ENCODE data around the gene SCUBE2. TPM values are rescaled to one million over a fixed set of nuclear protein-coding genes. Genes with fewer than 3 reads are reported as not detected.

Gene SCUBE2
- total and polyA plus RNA-seq, 4 donors = 0.14 to 1.4 (median 0.42) TPM; not detected in 1

DNA sequence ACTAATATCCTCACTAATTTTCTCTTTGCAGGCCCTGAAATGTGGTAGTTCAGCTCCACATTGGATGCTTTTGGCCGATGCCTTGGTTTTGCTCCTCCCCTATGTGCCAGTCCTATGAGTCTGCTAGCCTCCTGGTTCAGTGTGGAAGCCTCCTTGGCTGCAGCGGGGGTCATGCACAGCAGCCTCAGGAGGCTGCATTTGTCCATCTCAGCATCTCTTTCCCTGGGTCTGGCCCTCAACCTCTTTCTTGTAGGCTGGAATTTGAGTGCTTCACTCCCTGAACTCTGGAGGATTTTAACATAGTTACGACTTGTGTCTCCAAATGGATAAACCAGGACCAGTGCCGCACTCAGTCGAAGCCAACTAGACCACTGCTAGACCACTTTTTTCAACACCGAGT, 34.9 kb downstream of the SCUBE2 start:
- Histone ChIP-seq H3K4me3 (ENCODE audit: low read depth in 1 of 3, low read length in 3 of 3) (no peak overlapping the region), H3K36me3 (ENCODE audit: control insufficient read depth in 4 of 4, insufficient read depth in 3 of 4, low read depth in 1 of 4, low read length in 3 of 4) (no peaks in the 10 kb centered on the region), H3K27me3 (ENCODE audit: control insufficient read depth in 4 of 4, insufficient read depth in 4 of 4, low read length in 3 of 4) (no peaks in the 10 kb centered on the region), H3K9me3 (ENCODE audit: control insufficient read depth in 4 of 4, low read length in 3 of 4) (no peaks in the 10 kb centered on the region), H3K27ac (ENCODE audit: low read depth in 1 of 2, low read length in 2 of 2) (no peak overlapping the region), H3K9ac (ENCODE audit: low read depth in 1 of 2, low read length in 2 of 2) (no peak overlapping the region), H3K4me1 (ENCODE audit: control insufficient read depth in 4 of 4, insufficient read depth in 4 of 4, low read length in 3 of 4) (no peaks in the 10 kb centered on the region)
- TF ChIP-seq, protein P1, sequence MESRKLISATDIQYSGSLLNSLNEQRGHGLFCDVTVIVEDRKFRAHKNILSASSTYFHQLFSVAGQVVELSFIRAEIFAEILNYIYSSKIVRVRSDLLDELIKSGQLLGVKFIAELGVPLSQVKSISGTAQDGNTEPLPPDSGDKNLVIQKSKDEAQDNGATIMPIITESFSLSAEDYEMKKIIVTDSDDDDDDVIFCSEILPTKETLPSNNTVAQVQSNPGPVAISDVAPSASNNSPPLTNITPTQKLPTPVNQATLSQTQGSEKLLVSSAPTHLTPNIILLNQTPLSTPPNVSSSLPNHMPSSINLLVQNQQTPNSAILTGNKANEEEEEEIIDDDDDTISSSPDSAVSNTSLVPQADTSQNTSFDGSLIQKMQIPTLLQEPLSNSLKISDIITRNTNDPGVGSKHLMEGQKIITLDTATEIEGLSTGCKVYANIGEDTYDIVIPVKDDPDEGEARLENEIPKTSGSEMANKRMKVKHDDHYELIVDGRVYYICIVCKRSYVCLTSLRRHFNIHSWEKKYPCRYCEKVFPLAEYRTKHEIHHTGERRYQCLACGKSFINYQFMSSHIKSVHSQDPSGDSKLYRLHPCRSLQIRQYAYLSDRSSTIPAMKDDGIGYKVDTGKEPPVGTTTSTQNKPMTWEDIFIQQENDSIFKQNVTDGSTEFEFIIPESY (IDR thresholded peaks at IDR 0.05) = no peak
- TF ChIP-seq SP1 (IDR thresholded peaks at IDR 0.05) = no peak
- TF ChIP-seq EGR1 (IDR thresholded peaks at IDR 0.05; ENCODE audit: low read depth in 2 of 2) = no peak
- TF ChIP-seq GABPA (IDR thresholded peaks at IDR 0.05 in 1 of 2, conservative IDR thresholded peaks at IDR 0.05 in 1 of 2) = no peak
- TF ChIP-seq FOXA2 (IDR thresholded peaks at IDR 0.05) = no peak
- TF ChIP-seq HNF4A (conservative IDR thresholded peaks at IDR 0.05) = no peak
- no peak for TF ChIP-seq NR2F2 (IDR thresholded peaks at IDR 0.05)
- 93% methylated on average over 6 of the region's 6 CpGs for WGBS
- no peak for DNase-seq (ENCODE audit: low spot score)

GRCh38 chr11:9053316-9054035, 37.9 kb downstream of the SCUBE2 start:
- 77% methylated on average over 7 of the region's 7 CpGs for WGBS
- Histone ChIP-seq H3K4me1 (ENCODE audit: control insufficient read depth in 4 of 4, insufficient read depth in 4 of 4, low read length in 3 of 4) (no peaks in the 10 kb centered on the region), H3K4me3 (ENCODE audit: low read depth in 1 of 3, low read length in 3 of 3) (no peak overlapping the region), H3K36me3 (ENCODE audit: control insufficient read depth in 4 of 4, insufficient read depth in 3 of 4, low read depth in 1 of 4, low read length in 3 of 4) (no peaks in the 10 kb centered on the region), H3K27ac (ENCODE audit: low read depth in 1 of 2, low read length in 2 of 2) (no peak overlapping the region), H3K9me3 (ENCODE audit: control insufficient read depth in 4 of 4, low read length in 3 of 4) (no peaks in the 10 kb centered on the region), H3K27me3 (ENCODE audit: control insufficient read depth in 4 of 4, insufficient read depth in 4 of 4, low read length in 3 of 4) (no peaks in the 10 kb centered on the region), H3K9ac (ENCODE audit: low read depth in 1 of 2, low read length in 2 of 2) (no peak overlapping the region)
- no peak for TF ChIP-seq FOXA1 (IDR thresholded peaks at IDR 0.05)
- TF ChIP-seq, protein P2, sequence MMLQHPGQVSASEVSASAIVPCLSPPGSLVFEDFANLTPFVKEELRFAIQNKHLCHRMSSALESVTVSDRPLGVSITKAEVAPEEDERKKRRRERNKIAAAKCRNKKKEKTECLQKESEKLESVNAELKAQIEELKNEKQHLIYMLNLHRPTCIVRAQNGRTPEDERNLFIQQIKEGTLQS (IDR thresholded peaks at IDR 0.05) = no peak
- TF ChIP-seq JUND (IDR thresholded peaks at IDR 0.05) = no peak
- TF ChIP-seq TAF1 (conservative IDR thresholded peaks at IDR 0.05) = no peak
- TF ChIP-seq GABPA (IDR thresholded peaks at IDR 0.05 in 1 of 2, conservative IDR thresholded peaks at IDR 0.05 in 1 of 2) = no peak
- TF ChIP-seq EGR1 (IDR thresholded peaks at IDR 0.05; ENCODE audit: low read depth in 2 of 2) = no peak
- no peak for TF ChIP-seq HNF4A (conservative IDR thresholded peaks at IDR 0.05)
- TF ChIP-seq FOXA2 (IDR thresholded peaks at IDR 0.05) = no peak
- no peak for DNase-seq (ENCODE audit: low spot score)

- Histone ChIP-seq H3K4me1 (ENCODE audit: control insufficient read depth in 4 of 4, insufficient read depth in 4 of 4, low read length in 3 of 4) (no peaks in the 10 kb centered on the region), H3K36me3 (ENCODE audit: control insufficient read depth in 4 of 4, insufficient read depth in 3 of 4, low read depth in 1 of 4, low read length in 3 of 4) (no peaks in the 10 kb centered on the region), H3K4me3 (ENCODE audit: low read depth in 1 of 3, low read length in 3 of 3) (no peak overlapping the region), H3K9ac (ENCODE audit: low read depth in 1 of 2, low read length in 2 of 2) (no peak overlapping the region), H3K27me3 (ENCODE audit: control insufficient read depth in 4 of 4, insufficient read depth in 4 of 4, low read length in 3 of 4) (no peaks in the 10 kb centered on the region), H3K9me3 (ENCODE audit: control insufficient read depth in 4 of 4, low read length in 3 of 4) (no peaks in the 10 kb centered on the region), H3K27ac (ENCODE audit: low read depth in 1 of 2, low read length in 2 of 2) (no peak overlapping the region)
- WGBS = 92% methylated on average over 3 of the region's 3 CpGs
- no peak for TF ChIP-seq JUND (IDR thresholded peaks at IDR 0.05)
- no peak for TF ChIP-seq EGR1 (IDR thresholded peaks at IDR 0.05; ENCODE audit: low read depth in 2 of 2)
- no peak for TF ChIP-seq RXRA (IDR thresholded peaks at IDR 0.05)
- TF ChIP-seq, protein P3, sequence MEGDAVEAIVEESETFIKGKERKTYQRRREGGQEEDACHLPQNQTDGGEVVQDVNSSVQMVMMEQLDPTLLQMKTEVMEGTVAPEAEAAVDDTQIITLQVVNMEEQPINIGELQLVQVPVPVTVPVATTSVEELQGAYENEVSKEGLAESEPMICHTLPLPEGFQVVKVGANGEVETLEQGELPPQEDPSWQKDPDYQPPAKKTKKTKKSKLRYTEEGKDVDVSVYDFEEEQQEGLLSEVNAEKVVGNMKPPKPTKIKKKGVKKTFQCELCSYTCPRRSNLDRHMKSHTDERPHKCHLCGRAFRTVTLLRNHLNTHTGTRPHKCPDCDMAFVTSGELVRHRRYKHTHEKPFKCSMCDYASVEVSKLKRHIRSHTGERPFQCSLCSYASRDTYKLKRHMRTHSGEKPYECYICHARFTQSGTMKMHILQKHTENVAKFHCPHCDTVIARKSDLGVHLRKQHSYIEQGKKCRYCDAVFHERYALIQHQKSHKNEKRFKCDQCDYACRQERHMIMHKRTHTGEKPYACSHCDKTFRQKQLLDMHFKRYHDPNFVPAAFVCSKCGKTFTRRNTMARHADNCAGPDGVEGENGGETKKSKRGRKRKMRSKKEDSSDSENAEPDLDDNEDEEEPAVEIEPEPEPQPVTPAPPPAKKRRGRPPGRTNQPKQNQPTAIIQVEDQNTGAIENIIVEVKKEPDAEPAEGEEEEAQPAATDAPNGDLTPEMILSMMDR (IDR thresholded peaks at IDR 0.05; ENCODE audit: low read depth, low read length, missing input control) = no peak
- TF ChIP-seq YY1 (IDR thresholded peaks at IDR 0.05) = no peak
- TF ChIP-seq, protein P2 (IDR thresholded peaks at IDR 0.05) = no peak
- TF ChIP-seq, protein P1 (IDR thresholded peaks at IDR 0.05) = no peak
- DNase-seq (ENCODE audit: low spot score) = no peak
These were observed 39.1 kb downstream of the SCUBE2 start for GRCh38 chr11:9052316-9052715.
